NK-92 treated with Interleukin-12 subunit alpha and Interleukin-12 subunit beta, amount 100 ng/mL, for 24 hours (cell line): Measurements from ENCODE around the gene CSAD.

Experiments used
- DNase-seq: peaks from one replicate; lab custom pipeline; 2025; lab: John Stamatoyannopoulos, UW

The CSAD gene

GRCh38 chr12:53180220-53180930 is at the start of gene CSAD, which contains the start of gene ZNF740:
Gene CSAD, minus strand, starts transcription at chr12:53180925. Its CDS starts 7,455 bp downstream, at chr12:53173470.
Gene ZNF740, plus strand, starts transcription at chr12:53180722. Its CDS starts 1,262 bp downstream, at chr12:53181984.
- peak; percentile 95 for DNase-seq

- DNase-seq, result no peak
Observed at GRCh38 chr12:53230108-53230845, 49.6 kb upstream of the CSAD start.

- DNase-seq, result no peak
Observed at GRCh38 chr12:53229454-53229853, 48.7 kb upstream of the CSAD start.

GRCh38 chr12:53227836-53228235 is 47.1 kb upstream of the CSAD start:
- DNase-seq, result no peak

GRCh38 chr12:53227341-53227740 is 46.6 kb upstream of the CSAD start:
- DNase-seq, result no peak

GRCh38 chr12:53226815-53227214 is 46.1 kb upstream of the CSAD start:
- DNase-seq, result no peak

- no peak for DNase-seq
Observed at GRCh38 chr12:53225635-53226424, 45.1 kb upstream of the CSAD start.

- DNase-seq, result no peak
Observed at GRCh38 chr12:53224897-53225634, 44.3 kb upstream of the CSAD start.

GRCh38 chr12:53224061-53224896 is 43.6 kb upstream of the CSAD start:
- no peak for DNase-seq

GRCh38 chr12:53223389-53224060 is 42.8 kb upstream of the CSAD start:
- DNase-seq, result no peak

GRCh38 chr12:53222806-53223261 is 42.1 kb upstream of the CSAD start:
- DNase-seq, result no peak

GRCh38 chr12:53222170-53222721 is 41.5 kb upstream of the CSAD start:
- DNase-seq, result no peak

GRCh38 chr12:53221203-53222080 is 40.7 kb upstream of the CSAD start:
- DNase-seq, result peak; percentile 55

GRCh38 chr12:53220694-53221202 is 40.0 kb upstream of the CSAD start:
- DNase-seq, result peak; percentile 85

GRCh38 chr12:53219956-53220693 is 39.4 kb upstream of the CSAD start:
- DNase-seq, result no peak

GRCh38 chr12:53219292-53219955 is 38.7 kb upstream of the CSAD start:
- no peak for DNase-seq

- DNase-seq, result no peak
Observed at GRCh38 chr12:53218551-53219291, 38.0 kb upstream of the CSAD start.
